Measurements from ENCODE around the gene GINS1. TPM values are rescaled to one million over a fixed set of nuclear protein-coding genes. Genes with fewer than 3 reads are reported as not detected.
A peak's percentile ranks its signal among the peaks of the same experiment; 100 is the strongest.
"Not testable (repeated sequence)": the region's sequence is repeated elsewhere in the genome, so short reads cannot be mapped to it uniquely, and the experiment has no call there.

Gene GINS1
- polyA plus RNA-seq, 1 donor, result 6.0 TPM

DNA sequence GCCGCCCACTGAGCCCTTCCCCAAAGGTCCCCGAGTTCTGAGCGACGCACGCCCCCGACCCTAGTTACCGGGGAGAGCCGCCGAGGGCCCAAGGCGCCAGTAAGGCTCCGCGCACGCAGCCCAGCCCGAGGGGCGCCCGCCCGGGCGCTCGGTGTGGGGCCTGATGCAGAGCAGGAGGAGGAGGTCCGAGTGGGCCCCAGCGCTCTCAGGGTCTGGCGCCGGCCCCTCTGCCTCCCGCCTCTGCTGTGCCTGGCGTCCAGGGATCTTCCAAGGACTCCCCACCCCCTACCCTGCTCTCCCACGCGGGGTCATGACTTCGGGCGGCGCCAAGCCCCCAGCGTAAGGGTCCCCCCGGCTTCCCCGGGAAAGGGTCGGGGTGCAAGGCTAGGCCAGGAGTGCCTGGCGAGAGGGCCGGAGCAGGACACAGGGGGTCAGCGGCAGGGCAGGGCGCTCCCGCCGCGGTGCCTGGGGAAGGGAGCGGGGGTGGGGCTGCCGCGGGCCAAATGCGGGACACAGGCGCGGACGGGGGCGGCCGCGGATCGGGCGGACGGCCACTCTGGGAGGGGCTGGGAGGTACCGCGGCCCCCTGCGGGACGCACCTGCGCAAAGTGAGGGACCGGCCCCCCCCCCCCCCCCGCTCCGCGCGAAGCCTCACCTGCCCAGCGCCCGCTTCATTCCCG is 17.5 kb upstream of the GINS1 start:
- peak; percentile 20 for DNase-seq

DNA sequence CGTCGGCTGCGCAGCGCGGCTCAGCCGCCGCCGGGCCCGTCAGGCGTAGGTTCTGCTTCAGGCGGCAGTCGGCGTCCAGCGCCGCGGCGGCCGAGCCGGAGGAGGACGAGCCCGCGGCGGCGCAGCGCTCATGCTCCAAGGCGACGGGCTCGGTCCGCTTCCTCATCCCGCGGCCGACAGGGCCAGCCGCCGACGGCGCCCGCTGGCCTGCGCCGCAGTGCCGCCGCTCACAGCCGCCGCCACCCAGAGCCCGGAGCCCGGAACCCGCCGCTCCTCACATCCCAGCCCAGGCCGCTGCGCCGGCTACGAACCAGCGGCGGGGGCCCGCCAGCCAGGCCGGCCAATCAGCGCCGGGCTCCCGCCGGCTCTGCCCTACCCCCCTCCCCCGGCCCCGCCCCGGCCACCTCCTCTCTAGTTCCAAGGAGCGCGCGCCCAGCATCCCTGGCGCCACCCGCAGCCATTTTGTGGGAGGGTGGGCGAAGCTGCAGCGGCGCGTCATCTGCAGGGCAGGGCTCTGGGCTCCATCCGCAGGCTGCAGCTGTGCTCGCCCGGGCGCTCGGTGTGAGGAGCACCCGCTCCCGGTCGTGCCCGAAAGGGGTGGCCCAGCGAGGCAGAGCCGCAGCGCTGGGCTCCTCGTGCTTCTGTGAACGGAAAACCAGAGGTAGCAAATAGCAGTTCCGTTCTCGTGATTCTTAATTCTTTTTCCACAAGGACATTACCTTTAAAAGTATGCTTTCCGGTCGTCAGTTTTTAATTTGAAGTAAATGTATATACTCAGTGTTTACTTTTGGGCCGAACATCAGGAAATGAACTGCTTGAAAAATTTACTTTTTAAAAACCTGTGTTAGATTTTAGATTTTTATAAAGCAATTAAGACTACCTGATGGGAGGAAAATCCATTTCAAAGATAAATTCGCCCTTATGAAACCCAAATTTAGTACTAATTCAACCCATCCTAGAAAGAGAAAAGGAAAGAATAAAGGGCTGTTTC is 16.6 kb upstream of the GINS1 start, which contains the start of gene ABHD12:
Gene ABHD12, minus strand, starts transcription at position 298 of the 991 bp plus-strand sequence. Its CDS starts 132 bp downstream, at position 166.
- DNase-seq, result peak; percentile 96

- no peak for DNase-seq
Observed at GRCh38 chr20:25394276-25394675, 13.2 kb upstream of the GINS1 start.

- DNase-seq, result no peak
Observed at GRCh38 chr20:25394996-25395395, 12.5 kb upstream of the GINS1 start.

GRCh38 chr20:25397096-25397495 is 10.4 kb upstream of the GINS1 start:
- no peak for DNase-seq

- DNase-seq, result no peak
Observed at GRCh38 chr20:25397821-25398220, 9.7 kb upstream of the GINS1 start.

DNA sequence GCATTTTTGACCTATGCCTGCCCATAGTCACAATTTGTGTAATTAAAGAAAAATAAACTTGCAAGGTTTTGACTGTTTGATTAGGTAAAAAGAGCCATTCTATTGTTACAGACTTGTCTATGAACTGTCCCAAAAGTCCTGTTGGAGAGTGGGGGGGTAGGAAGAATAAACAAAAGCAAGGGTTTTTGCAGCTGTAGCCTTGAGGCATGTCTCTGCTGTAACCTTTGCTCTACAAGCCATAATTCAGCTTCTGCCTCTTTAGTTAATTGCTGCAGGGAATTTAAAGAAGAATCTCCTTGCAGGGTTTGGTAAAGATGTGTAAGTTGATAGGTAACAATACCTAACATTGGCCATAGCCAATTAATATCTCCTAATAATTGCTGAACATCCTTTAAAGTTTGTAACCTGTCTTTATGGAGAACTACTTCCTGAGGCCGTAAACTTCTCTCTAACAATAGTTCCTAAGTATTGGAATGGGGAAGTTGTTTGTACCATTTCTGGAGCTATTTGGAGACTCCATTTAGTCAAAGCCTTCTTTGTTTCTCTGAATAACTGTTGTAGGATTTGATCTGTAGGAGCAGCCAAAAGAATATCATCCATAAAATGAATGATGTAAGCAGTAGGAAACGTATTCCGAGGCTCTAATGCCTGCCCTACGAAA is 9.0 kb upstream of the GINS1 start:
- DNase-seq, result no peak

DNA sequence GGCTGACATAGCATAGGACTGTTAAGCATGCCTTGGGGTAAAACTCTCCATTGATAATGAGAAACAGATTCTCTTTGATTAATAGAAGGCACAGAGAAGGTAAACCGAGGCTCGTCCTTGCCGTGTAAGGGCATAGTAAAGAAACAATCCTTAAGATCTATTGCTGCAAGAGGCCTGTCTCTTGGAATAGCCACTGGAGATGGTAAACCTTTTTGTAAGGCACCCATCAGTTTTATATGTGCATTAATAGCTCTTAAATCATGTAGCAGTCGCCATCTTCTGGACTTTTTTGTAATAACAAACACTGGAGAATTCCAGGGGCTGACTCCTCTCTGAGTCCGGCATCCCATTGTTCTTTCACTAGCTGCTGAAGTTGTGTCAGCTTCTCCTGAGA is 8.4 kb upstream of the GINS1 start:
- peak; percentile 56 for DNase-seq

DNA sequence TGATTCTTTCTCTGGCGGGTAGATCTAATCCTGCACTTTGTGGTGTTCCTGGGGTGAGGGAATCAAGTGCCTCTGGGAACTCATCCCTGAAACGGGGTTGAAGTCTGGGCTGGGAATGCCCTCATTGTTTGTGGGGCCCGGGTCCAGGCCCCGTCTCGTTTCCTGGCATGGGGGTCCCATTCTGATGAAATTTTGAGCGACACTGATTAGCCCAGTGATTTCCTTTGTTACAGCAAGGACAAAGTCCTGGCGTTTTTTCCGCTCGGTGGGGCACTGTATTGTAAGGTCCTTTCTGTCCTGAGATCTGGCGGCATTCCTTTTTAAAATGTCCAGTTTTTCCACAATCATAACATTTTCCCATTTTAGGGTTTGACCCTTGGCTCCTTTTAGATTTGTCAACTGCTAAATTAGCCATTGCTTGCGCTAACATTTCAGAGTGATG is 7.2 kb upstream of the GINS1 start:
- not testable (repeated sequence) for DNase-seq

DNA sequence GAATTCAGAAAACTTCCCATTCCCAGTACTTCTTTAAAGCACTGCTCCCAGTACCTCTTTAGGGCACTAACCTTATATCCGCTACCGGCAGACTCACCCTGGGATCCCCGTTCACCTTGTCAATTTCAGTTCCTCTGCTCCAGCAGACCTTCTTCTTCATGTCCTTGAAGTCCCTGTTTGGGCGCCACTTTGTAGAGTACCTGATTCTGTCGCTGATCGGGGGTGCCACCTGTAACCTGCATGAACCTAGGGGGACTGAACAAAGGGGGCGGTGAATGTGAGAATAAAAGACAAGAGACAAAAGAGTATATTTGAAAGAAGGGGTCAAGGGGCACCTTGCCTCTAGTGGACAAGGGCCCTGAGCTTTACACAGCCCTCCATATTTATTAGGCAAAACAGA is 4.9 kb upstream of the GINS1 start:
- no peak for DNase-seq

- no peak for DNase-seq
Observed at GRCh38 chr20:25408170-25408547, 686 bp downstream of the GINS1 start.

DNA sequence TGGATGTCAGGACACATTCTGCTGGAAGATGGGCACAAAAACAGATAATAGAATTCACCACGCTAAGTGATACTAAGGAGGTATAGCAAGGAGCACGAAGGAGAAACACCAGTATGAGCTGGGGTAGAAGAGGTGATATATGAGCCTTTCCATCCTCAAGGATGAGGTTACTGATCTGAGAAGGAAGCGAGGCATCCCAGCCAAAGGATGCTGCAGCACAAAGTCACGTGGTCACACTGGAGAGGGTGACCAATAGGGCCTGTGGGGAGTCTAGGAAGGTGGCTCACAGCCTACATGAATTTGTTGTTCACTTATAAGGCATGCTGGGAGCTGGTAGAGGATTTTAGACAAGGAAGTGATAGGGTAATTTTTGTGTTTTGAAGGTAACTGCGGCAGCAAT is 1.4 kb downstream of the GINS1 start:
- no peak for DNase-seq

GRCh38 chr20:25418776-25419175 is 11.3 kb downstream of the GINS1 start:
- DNase-seq, result no peak

DNA sequence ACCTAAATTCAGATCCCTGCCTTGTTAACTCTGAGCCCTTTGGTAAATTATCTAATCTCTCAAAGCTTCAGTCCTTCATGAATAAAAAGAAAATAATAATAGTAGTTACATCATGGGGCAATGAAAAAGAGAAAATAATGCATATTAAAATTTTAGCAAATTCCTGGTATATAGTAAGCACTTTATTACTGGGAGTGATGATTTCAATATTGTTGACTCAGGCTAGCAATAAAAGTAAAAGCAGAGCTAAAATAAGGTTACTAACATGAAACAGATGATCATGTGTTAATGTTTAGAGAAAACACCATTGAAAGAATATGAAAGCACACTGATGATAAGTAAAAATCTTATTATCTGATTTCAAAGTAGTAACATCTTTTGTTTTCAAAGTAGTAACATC is 13.6 kb downstream of the GINS1 start:
- no peak for DNase-seq

GRCh38 chr20:25422032-25422431 is 14.6 kb downstream of the GINS1 start:
- DNase-seq, result no peak

GRCh38 chr20:25424536-25424935 is 17.1 kb downstream of the GINS1 start:
- no peak for DNase-seq

- no peak for DNase-seq
Observed at GRCh38 chr20:25437153-25437581, 29.7 kb downstream of the GINS1 start.

GRCh38 chr20:25439328-25439727 is 31.9 kb downstream of the GINS1 start:
- no peak for DNase-seq

DNA sequence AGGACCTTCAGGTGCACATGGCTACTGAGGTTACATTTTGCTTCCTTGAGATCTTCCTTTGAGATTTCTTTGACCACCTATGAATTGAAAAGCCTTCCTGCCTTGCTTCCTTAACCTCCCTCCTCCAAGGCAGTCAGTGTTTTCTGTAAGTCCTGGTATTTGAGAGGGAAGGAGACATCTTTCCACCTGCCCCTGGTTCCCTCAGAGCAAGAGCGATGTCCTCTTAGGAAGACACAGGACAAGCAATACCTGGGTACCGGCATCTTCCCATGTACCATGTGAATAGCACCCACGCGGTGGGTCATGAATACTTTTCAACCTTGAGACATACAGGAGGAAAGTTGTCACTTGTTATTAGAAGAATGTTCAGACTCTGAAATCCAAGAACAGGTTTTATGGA is 37.1 kb downstream of the GINS1 start:
- DNase-seq, result no peak

DNA sequence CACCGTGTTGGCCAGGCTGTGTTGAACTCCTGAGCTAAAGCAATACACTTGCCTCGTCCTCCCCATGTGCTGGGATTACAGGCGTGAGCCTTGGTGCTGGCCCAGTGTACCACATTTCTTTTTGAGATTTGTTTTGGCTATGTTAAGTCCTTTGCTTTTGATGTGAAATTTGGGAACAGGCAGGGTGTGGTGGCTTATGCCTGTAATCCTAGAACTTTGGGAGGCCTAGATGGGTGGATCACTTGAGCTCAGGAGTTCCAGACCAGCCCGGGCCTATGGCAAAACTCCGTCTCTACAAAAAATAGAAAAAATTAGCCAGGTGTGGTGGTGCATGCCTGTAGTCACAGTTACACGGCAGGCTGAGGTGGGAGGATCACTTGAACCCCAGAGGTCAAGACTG is 40.2 kb downstream of the GINS1 start:
- DNase-seq, result no peak

DNA sequence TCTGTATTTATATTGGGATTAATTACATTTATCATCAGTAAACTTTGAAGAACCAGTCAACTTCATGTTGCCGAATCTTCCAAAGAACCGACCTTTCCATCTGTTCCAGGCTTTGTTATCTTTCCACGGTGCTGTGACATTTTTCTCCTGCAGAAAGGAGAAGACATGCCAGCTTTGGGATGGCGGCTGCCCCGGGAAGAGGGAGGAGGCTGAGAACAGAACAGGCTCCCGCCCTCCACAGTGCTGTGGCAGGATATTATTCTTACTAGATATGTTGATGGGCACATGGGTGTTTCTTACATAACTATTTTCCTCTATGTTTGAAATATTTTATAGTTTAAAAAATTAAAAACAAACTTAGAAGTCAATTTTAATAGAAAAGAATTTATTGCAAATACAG is 44.9 kb downstream of the GINS1 start:
- DNase-seq, result no peak

GRCh38 chr20:25453035-25453810 is 45.8 kb downstream of the GINS1 start:
- no peak for DNase-seq
